Colonic mucosa (tissue), 4 donors: Measurements from ENCODE around the gene ZC3H8. TPM values are rescaled to one million over a fixed set of nuclear protein-coding genes. Genes with fewer than 3 reads are reported as not detected.
"Not testable (repeated sequence)": the region's sequence is repeated elsewhere in the genome, so short reads cannot be mapped to it uniquely, and the experiment has no call there.

Experiments used
- DNase-seq: peaks from one replicate; pipeline ENCODE4 v3.0.0-alpha.2; 2020
- H3K27ac ChIP-seq: fragments of 200-600 bp; one replicate; pipeline ENCODE4 v1.8.0; 2021
- H3K27me3 ChIP-seq: fragments of 200-600 bp; one replicate; pipeline ENCODE4 v1.8.0; 2021
- H3K36me3 ChIP-seq: fragments of 200-600 bp; one replicate; pipeline ENCODE4 v1.8.0; 2021
- H3K4me1 ChIP-seq: fragments of 200-600 bp; one replicate; pipeline ENCODE4 v1.8.0; 2021; ENCODE audit warnings: mild to moderate bottlenecking
- H3K4me3 ChIP-seq: fragments of 200-600 bp; one replicate; pipeline ENCODE4 v1.8.0; 2021
- H3K9ac ChIP-seq, 2 donors: one replicate each; pipeline ENCODE4 v1.7.0; 2013; ENCODE audit warnings: control low read depth in 2 of 2, low read depth in 2 of 2, low read length in 2 of 2
- H3K9me3 ChIP-seq: fragments of 200-600 bp; one replicate; pipeline ENCODE4 v1.8.0; 2021
- intact Hi-C: fragments of 100-400 bp; cut with DNase I; formaldehyde crosslinking; loops from one replicate; pipeline ENCODE4 v1.14.1; 2022
- total RNA-seq, 2 donors: library from RNA; stranded (reverse); fragmentation: NEBNext Ultra II Directional in 1 of 2; extraction: Animal tissue kit (Norgen Biotek cat#: 25700) in 1 of 2; gene quantifications; one replicate each; pipeline ENCODE4 v1.2.1, GENCODE V29; 2021
- TF ChIP-seq, protein P1 (sequence below): fragments of 200-600 bp; IDR thresholded peaks from one replicate; pipeline ENCODE4 v1.8.0; 2022; ENCODE audit warnings: antibody characterized with exemption, mild to moderate bottlenecking
- donor health status: healthy.
- donor health status: DM: no; HTN: no; CAD: no.
- donor health status: DM: no; HTN: no; CAD: no.

The ZC3H8 gene
- total RNA-seq, 2 donors from 2014 or later = 5.9 to 8.1 TPM

DNA sequence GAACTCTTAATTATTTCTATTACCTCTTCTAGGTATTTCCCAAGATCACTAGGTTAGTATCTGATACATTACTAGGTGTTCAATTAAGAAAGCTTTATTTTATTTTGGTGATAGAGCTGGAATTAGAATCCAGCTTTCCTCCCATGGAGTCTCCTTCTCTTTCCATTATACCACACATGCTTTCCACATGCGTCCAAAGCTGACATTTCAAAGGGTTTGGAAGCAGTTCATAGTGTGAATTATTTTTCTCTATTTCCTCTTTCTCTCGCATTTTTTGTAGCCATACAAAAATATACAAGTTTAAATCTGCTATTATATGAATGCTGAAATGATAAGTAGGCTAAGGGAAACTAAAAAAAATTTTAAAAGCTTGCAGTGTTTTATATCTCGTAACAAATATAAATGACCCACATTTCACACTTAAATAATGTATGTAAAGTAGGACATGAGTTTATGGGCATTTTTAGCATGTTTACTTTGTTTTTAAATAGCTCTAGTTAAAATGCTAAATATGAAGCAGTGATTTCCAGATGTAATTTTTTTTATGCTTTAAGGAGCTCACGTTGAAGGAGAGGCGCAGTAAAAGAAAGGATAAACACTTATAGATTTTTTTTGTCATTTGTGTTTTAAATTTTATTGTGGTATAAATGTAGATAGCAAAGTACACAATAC, 40.7 kb upstream of the ZC3H8 start:
- Histone ChIP-seq H3K36me3 (no peaks in the 10 kb centered on the region), H3K4me1 (no peaks in the 10 kb centered on the region), H3K27ac (no peak overlapping the region), H3K9ac (no peak overlapping the region), H3K9me3 (no peaks in the 10 kb centered on the region), H3K27me3 (no peaks in the 10 kb centered on the region), H3K4me3 (no peak overlapping the region)
- no peak for DNase-seq
- TF ChIP-seq, protein P1, sequence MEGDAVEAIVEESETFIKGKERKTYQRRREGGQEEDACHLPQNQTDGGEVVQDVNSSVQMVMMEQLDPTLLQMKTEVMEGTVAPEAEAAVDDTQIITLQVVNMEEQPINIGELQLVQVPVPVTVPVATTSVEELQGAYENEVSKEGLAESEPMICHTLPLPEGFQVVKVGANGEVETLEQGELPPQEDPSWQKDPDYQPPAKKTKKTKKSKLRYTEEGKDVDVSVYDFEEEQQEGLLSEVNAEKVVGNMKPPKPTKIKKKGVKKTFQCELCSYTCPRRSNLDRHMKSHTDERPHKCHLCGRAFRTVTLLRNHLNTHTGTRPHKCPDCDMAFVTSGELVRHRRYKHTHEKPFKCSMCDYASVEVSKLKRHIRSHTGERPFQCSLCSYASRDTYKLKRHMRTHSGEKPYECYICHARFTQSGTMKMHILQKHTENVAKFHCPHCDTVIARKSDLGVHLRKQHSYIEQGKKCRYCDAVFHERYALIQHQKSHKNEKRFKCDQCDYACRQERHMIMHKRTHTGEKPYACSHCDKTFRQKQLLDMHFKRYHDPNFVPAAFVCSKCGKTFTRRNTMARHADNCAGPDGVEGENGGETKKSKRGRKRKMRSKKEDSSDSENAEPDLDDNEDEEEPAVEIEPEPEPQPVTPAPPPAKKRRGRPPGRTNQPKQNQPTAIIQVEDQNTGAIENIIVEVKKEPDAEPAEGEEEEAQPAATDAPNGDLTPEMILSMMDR = no peak
- intact Hi-C loops = no loop called here

DNA sequence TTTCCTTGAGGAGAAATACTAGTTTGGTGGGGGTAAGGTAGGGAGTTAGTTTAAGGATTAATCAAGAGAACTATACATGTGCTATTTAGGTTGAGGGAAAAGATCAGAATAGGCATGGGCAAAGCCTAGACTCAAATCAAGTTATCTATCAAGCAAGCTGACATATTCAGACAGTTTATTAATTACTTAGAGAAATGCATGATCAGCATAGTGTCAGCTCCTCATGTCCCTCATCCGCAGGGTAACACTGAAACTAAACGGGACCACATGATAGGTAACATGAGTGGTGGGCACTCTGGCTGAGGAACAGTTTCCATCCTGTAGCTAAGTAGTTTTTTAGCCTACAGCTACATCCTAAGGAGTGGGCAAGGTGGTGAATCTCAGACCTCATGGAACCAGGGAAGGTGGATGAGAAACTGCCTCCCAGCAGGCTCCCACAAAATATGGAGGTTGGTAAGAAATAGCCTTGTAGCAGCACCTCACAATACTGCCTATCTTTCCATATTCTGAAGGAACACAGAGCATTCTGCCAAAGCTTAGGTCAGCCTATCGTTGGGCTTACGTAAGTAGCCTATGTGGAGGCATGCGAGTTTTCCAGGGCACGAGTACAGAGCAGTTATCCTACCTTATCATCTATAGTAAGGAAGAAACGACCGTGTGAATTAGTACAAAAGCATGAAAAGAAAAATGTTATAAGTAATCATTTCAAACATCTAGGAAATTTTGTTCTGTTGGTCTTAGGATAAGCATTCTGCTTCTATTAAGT, 39.0 kb upstream of the ZC3H8 start:
- TF ChIP-seq, protein P1 = no peak
- no peaks in the 10 kb centered on the region for H3K4me1 ChIP-seq
- intact Hi-C loops = no loop called here

DNA sequence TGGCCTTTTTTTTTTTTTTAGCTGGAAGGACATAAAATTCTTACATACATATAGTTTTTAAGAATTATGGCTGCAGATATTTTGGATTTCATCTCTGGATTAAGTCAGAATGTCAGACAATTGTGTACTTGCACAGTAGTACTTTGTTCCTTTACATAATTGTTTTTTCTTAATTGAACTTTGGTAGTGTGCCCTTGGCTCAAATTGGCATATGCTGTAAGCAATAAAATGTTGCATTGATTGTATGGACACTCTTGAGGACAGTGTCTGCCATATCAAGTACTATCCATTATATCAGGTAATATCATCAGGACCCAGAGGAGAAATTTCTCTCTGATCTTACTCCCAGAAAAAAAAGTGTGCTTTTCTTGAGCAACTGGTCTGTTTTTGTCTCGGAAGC, 35.8 kb upstream of the ZC3H8 start:
- Histone ChIP-seq H3K4me1 (no peaks in the 10 kb centered on the region), H3K27ac (no peak overlapping the region), H3K9ac (no peak overlapping the region), H3K27me3 (no peaks in the 10 kb centered on the region), H3K36me3 (no peaks in the 10 kb centered on the region), H3K9me3 (no peaks in the 10 kb centered on the region), H3K4me3 (no peak overlapping the region)
- TF ChIP-seq, protein P1 = no peak
- intact Hi-C loops = no loop called here
- DNase-seq = no peak

More for the DNA sequence above, 39.0 kb upstream of the ZC3H8 start:
- no peak for DNase-seq
- Histone ChIP-seq H3K27me3 (no peaks in the 10 kb centered on the region), H3K27ac (no peak overlapping the region), H3K4me3 (no peak overlapping the region), H3K9ac (no peak overlapping the region), H3K36me3 (no peaks in the 10 kb centered on the region), H3K9me3 (no peaks in the 10 kb centered on the region)

DNA sequence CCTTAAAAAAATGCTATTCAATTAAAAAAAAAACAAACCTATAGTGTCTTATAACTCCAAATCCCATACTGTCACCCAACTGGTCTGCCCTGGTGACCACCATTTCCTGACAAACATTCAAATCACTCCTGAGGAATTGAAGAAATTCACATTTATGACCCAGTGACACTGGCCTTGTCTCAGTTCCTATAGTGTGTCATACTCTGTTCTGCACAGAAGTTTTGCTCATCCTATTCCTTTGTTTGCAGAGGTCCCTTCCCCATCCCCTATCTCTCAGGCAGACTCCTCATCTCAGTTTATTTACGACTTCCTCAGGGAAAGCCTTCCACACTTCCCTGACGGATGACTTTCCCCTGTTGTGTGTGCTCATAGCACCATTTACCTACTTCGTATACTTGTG, 35.2 kb upstream of the ZC3H8 start:
- H3K9me3 ChIP-seq = no peaks in the 10 kb centered on the region
- no peak for DNase-seq
- TF ChIP-seq, protein P1 = no peak
- H3K4me3 ChIP-seq = no peak overlapping the region
- H3K27ac ChIP-seq = no peak overlapping the region
- H3K4me1 ChIP-seq = no peaks in the 10 kb centered on the region
- H3K9ac ChIP-seq = no peak overlapping the region
- no peaks in the 10 kb centered on the region for H3K36me3 ChIP-seq
- H3K27me3 ChIP-seq = no peaks in the 10 kb centered on the region
- intact Hi-C loops = no loop called here

DNA sequence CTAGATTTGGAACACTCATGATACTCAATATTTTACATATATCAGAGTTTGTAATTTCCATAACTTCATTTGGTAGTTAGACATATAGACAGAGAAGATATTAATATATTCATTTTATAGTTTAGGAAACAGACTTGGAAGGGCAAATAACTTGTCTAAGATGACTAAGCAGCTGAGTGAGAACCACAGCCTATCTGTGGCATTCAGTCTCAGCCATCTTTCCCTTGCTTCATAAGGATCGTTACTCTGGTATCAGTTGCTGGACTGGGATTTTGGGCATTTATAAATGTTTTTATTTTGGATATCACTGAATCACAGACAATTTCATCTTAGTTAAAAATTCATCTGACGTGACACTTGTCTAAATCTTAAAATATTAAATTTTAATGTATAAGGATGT, 28.7 kb upstream of the ZC3H8 start:
- DNase-seq, H3K27ac ChIP-seq, intact Hi-C loops, H3K4me3 ChIP-seq, H3K9ac ChIP-seq, H3K27me3 ChIP-seq, H3K4me1 ChIP-seq, H3K36me3 ChIP-seq, H3K9me3 ChIP-seq: not testable (repeated sequence)

DNA sequence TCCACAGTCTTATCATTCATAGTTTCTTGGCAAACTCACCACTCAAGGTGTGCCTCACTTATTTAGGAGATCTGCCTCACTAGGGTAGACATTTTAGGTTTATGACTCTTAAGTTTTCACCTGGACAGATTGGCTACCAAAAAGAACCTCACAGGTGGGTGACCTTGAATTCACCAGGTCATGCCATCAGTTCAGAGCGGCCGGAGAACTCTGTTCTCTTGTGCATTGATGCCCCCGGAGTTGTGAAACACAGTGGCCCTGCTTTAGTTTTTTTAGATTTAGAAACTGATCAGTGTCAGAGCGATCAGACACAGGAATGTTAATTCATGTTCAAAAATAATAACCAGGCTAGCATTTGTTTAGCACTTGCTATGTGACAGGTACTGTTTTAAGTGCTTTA, 27.2 kb upstream of the ZC3H8 start:
- H3K4me1 ChIP-seq, DNase-seq, intact Hi-C loops, H3K27me3 ChIP-seq, H3K27ac ChIP-seq, H3K9ac ChIP-seq, H3K36me3 ChIP-seq, H3K9me3 ChIP-seq, H3K4me3 ChIP-seq: not testable (repeated sequence)
